ENCODE measurements around the gene SMTNL1. TPM values are rescaled to one million over a fixed set of nuclear protein-coding genes. Genes with fewer than 3 reads are reported as not detected.

Gene SMTNL1
- total and polyA plus RNA-seq, 9 of the 15 experiments (the other 6 are each of a cell fraction or from before 2014, with no cell fraction given), result not detected

DNA sequence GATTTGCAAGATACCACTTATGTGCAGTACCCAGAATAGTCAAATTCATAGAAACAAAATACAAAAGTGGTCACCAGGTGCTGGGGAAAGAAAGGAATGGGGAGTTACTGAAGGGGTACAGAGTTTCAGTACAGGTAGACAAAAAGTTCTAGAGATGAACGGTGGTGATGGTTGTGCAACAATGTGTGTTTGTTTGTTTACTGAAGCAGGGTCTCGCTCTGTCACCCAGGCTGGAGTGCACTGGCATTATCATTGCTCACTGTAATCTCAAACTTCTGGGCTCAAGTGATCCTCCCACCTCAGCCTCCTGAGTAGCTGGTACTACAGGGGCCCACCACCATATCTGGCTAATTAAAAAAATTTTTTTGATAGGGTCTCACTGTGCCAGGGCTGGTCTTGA lies 18.0 kb downstream of the SMTNL1 start:
- H3K4me3 ChIP-seq, result no peak overlapping the region
- H3K4me2 ChIP-seq (ENCODE audit: insufficient read depth, low read length), result no peak overlapping the region
- H3K9me1 ChIP-seq (ENCODE audit: control insufficient read depth, insufficient read depth, low read length), result no peaks in the 10 kb centered on the region
- in situ Hi-C loops (cut with MboI) (no loop called here), intact Hi-C loops (cut with micrococcal nuclease) (no loop called here)
- no peak overlapping the region for H2AFZ ChIP-seq (ENCODE audit: low read depth, low read length)
- FAIRE-seq, result peak; percentile 11
- H3K27ac ChIP-seq (ENCODE audit: extremely low read depth, low read depth, low read length), result no peak overlapping the region
- H3K36me3 ChIP-seq (ENCODE audit: control insufficient read depth, insufficient read depth, low read length), result no peaks in the 10 kb centered on the region
- CTCF ChIA-PET (ENCODE audit: low intra/inter-chr PET ratio), result no interaction called here
- no peak overlapping the region for H3K9ac ChIP-seq (ENCODE audit: insufficient read depth in 1 of 2, low read depth in 2 of 2, low read length in 2 of 2)
- BruUV-seq (replicated peaks), result no TSS peak
- ATAC-seq, result no peak
- POLR2A ChIA-PET, result interaction anchor here (0.7 kb wide), 1 partner anchor 27 kb away, joined by 3 read pairs; no protein-coding TSS in a partner anchor
- TF ChIP-seq SMAD3 (CRISPR knock-in tag; conservative IDR thresholded peaks at IDR 0.05) (no peak), TGIF2 (CRISPR knock-in tag; IDR thresholded peaks at IDR 0.05) (no peak), NFIC (IDR thresholded peaks at IDR 0.05) (no peak), ZFP30 (CRISPR knock-in tag; IDR thresholded peaks at IDR 0.05; ENCODE audit: borderline replicate concordance) (no peak), ZNF79 (CRISPR knock-in tag; IDR thresholded peaks at IDR 0.05; ENCODE audit: low read depth) (no peak), DIDO1 (tag; IDR thresholded peaks at IDR 0.05; ENCODE audit: low read depth) (no peak), MAFK (IDR thresholded peaks at IDR 0.05; ENCODE audit: low read length) (no peak), KLF1 (tag; IDR thresholded peaks at IDR 0.05) (no peak), CEBPB (tag; IDR thresholded peaks at IDR 0.05) (no peak), HLTF (IDR thresholded peaks at IDR 0.05) (no peak), NCOA6 (IDR thresholded peaks at IDR 0.05) (no peak), SOX6 (IDR thresholded peaks at IDR 0.05) (no peak), FOXJ2 (tag; IDR thresholded peaks at IDR 0.05) (no peak), TCFL5 (CRISPR knock-in tag; conservative IDR thresholded peaks at IDR 0.05) (no peak), ZNF583 (CRISPR knock-in tag; IDR thresholded peaks at IDR 0.05) (no peak), SRSF7 (optimal IDR thresholded peaks at IDR 0.05; ENCODE audit: low read depth, low read length) (no peak), SETDB1 (IDR thresholded peaks at IDR 0.05; ENCODE audit: low read length) (no peak), NEUROD1 (IDR thresholded peaks at IDR 0.05; ENCODE audit: borderline replicate concordance, low read depth, low read length, partially characterized antibody) (no peak)
- TF ChIP-seq, protein P1, sequence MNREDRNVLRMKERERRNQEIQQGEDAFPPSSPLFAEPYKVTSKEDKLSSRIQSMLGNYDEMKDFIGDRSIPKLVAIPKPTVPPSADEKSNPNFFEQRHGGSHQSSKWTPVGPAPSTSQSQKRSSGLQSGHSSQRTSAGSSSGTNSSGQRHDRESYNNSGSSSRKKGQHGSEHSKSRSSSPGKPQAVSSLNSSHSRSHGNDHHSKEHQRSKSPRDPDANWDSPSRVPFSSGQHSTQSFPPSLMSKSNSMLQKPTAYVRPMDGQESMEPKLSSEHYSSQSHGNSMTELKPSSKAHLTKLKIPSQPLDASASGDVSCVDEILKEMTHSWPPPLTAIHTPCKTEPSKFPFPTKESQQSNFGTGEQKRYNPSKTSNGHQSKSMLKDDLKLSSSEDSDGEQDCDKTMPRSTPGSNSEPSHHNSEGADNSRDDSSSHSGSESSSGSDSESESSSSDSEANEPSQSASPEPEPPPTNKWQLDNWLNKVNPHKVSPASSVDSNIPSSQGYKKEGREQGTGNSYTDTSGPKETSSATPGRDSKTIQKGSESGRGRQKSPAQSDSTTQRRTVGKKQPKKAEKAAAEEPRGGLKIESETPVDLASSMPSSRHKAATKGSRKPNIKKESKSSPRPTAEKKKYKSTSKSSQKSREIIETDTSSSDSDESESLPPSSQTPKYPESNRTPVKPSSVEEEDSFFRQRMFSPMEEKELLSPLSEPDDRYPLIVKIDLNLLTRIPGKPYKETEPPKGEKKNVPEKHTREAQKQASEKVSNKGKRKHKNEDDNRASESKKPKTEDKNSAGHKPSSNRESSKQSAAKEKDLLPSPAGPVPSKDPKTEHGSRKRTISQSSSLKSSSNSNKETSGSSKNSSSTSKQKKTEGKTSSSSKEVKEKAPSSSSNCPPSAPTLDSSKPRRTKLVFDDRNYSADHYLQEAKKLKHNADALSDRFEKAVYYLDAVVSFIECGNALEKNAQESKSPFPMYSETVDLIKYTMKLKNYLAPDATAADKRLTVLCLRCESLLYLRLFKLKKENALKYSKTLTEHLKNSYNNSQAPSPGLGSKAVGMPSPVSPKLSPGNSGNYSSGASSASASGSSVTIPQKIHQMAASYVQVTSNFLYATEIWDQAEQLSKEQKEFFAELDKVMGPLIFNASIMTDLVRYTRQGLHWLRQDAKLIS (CRISPR knock-in tag; IDR thresholded peaks at IDR 0.05), result no peak
- WGBS (ENCODE audit: insufficient coverage, low coverage, missing lambda C conversion rate), result 53% methylated on average over 2 of the region's 2 CpGs
- H4K20me1 ChIP-seq (replicated peaks; ENCODE audit: control insufficient read depth, insufficient read depth, low read length), result no peaks in the 10 kb centered on the region
- DNase-seq (ENCODE audit: extremely low read depth in 1 of 4, low spot score in 3 of 4), result no peak
- H3K4me1 ChIP-seq (replicated peaks in 1 of 2; ENCODE audit: control insufficient read depth in 2 of 2, insufficient read depth in 2 of 2, low read length in 2 of 2), result peaks cover 5 to 8% of the 10 kb centered on the region in 2 experiments; a peak in 3 of 5 replicates
- no peaks in the 10 kb centered on the region for H3K9me3 ChIP-seq (replicated peaks; ENCODE audit: control insufficient read depth, insufficient read depth, low read depth, low read length)
- H3K27me3 ChIP-seq (ENCODE audit: control insufficient read depth in 2 of 2, insufficient read depth in 2 of 2, low read length in 2 of 2), result no peaks in the 10 kb centered on the region
- no peaks in the 10 kb centered on the region for H3K79me2 ChIP-seq (ENCODE audit: control insufficient read depth, insufficient read depth, low read length)

All from K562 (cell line).